A673 (cell line): ENCODE data around the gene SPG11.

ENCODE experiments used
- EZH2 ChIP-seq: fragments of 200-600 bp; sonication (generic); IDR thresholded peaks from 2 replicates; pipeline ENCODE4 v1.6.1; 2017; ENCODE audit warnings: borderline replicate concordance, low read depth, mild to moderate bottlenecking, mixed read lengths, antibody characterized with exemption, low read length; ENCODE audit not compliant: poor library complexity, severe bottlenecking
- TF ChIP-seq, protein P1 (sequence below): fragments of 300-800, 200-600 bp; sonication (generic); conservative IDR thresholded peaks from 2 replicates; pipeline ENCODE4 v1.5.1; 2017; ENCODE audit warnings: low read depth, mild to moderate bottlenecking, antibody characterized with exemption, low read length, moderate library complexity, mixed read lengths

DNA sequence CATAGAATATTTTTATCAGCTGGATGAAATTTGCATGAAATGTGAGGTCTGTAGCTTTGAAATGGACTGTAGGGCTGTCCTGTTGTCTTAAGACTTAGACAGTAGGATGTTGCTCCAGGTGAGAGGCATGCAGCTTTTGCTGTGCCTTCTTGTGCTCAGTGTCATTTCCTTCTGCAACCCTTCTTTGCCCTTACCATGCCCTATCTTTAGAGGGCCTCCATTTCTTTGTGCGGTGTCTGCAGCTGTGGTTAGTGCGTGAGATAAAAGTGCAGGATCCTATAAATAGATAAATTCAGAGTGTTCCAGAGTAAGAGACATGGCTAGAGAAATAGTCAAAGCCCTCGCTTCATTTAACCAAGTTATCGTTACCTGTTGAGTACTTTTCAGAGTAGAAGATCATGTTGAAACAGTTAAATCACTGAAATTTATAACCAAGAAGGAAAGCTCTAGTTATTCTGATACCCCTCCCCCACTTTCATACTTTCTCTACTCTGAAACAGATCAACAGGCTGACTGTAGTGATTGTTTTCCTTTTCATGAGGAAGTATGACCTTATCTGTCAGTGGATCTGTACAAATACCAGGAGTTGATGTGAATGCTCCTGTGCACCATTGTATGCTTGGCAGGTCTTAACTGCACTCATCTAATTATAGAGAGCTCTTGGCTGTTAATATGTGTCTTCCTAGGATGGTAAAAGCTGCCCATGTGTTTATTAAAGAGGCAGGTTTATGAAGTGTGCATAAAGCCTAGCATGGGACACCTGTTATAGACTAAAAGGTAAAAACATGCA is 108.3 kb downstream of the SPG11 start:
- TF ChIP-seq, protein P1, sequence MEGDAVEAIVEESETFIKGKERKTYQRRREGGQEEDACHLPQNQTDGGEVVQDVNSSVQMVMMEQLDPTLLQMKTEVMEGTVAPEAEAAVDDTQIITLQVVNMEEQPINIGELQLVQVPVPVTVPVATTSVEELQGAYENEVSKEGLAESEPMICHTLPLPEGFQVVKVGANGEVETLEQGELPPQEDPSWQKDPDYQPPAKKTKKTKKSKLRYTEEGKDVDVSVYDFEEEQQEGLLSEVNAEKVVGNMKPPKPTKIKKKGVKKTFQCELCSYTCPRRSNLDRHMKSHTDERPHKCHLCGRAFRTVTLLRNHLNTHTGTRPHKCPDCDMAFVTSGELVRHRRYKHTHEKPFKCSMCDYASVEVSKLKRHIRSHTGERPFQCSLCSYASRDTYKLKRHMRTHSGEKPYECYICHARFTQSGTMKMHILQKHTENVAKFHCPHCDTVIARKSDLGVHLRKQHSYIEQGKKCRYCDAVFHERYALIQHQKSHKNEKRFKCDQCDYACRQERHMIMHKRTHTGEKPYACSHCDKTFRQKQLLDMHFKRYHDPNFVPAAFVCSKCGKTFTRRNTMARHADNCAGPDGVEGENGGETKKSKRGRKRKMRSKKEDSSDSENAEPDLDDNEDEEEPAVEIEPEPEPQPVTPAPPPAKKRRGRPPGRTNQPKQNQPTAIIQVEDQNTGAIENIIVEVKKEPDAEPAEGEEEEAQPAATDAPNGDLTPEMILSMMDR = no peak
- no peak for TF ChIP-seq EZH2
